Retinal pigment epithelial cell (primary cell): ENCODE data around the gene LMNB1.
"Not testable (repeated sequence)": the region's sequence is repeated elsewhere in the genome, so short reads cannot be mapped to it uniquely, and the experiment has no call there.

Experiments
- DNase-seq: peaks from one replicate; pipeline ENCODE4 v3.0.0-alpha.2; 2010; ENCODE audit warnings: low read depth
- H3K4me3 ChIP-seq: 2 replicates; pipeline ENCODE4 v1.5.1; 2011; ENCODE audit warnings: mild to moderate bottlenecking, low read length, control low read depth, moderate library complexity
- CTCF ChIP-seq: conservative IDR thresholded peaks from 2 replicates; pipeline ENCODE4 v1.5.1; 2011; ENCODE audit warnings: low read depth, low read length, control low read depth, inconsistent platforms

LMNB1 gene

DNA sequence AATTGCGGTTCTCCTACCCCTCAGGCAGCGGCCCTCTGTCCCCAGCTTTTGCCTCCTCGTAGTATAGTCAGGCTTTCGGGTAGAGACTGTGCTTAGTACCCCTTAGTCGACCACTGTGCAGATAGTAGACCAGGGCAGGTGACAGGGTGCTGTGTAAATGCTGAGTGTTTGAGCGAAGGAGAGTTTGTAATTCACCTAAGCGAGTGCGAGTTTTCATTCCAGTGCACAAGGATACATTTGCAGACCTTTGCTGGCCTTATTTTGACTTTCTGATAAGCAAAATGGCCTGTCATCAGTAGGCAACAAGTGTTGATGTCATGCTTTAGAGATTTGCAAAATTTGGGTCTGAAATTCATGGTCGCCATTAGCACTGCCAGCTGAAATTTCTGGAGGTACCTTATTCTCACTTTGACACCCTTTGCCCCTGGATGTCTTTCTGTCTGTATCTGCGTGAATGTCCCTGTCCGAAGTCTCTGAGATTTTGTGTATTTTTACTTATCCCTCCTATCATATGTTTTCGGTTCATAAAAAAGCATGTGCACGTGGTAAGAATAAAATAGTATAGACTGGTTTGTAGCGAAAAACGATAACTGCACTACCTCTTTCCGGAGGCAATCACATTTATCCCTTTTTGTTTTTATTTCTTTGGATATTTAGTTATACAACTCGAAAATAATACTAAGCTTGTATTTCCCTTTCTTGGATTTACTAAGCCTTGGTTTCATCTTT lies 1.9 kb downstream of the LMNB1 start:
- DNase-seq, result no peak
- H3K4me3 ChIP-seq, result peak overlapping the region; percentile 91

DNA sequence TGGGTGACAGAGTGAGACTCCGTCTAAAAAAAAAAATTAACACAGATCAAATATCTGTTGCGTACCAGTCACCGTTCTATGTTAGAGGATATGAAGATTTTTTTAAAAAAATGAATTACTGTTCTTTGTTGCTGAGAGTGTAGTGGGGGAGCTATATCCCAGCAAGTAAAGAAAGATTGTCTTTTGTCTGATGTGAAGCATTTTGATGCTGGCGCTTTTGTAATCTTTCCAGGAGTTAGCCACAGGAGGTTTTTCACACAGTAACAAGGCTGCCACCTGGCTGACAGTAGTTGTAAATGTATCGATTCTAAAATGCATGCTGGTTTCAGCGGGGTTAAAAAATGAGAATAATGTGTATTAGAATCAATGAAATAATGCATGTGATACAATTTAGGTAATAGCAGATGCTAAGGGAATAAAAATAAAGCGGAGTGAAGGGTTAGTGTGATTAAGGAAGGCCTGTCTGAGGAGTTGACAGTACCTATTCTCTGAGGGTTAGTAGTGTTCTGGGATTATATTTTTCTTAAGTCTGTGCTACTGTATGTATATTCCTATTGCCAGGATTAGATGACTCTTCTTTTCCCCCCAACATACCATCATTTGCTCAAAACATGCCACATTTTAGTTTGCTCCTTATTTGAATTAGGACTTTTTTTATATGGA lies 3.4 kb downstream of the LMNB1 start:
- DNase-seq, result peak; percentile 39
- no peak overlapping the region for H3K4me3 ChIP-seq
- peak; percentile 68 for TF ChIP-seq CTCF

More for the DNA sequence above, 1.9 kb downstream of the LMNB1 start:
- no peak for TF ChIP-seq CTCF

- not testable (repeated sequence) for H3K4me3 ChIP-seq, DNase-seq
Observed at GRCh38 chr5:126788409-126788808, 11.5 kb downstream of the LMNB1 start.

DNA sequence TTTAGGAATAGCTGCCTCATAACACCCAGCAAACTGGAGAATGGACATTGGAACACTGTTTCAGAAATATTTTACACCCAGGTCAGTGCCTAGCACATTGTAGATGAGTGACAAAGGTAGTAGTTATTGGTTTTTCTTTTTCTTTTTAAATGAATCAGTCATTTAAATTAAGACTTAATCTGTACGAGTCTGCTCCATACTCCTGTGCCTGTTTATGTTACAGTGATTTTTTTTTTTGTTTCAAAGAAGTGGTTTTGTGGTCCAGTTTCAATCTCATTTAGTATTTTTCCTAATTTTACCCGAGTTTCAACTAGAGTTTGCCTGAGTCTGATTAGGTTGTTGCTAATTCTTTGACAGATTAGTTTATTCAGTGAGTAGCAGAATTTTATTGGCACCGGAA lies 16.2 kb downstream of the LMNB1 start:
- H3K4me3 ChIP-seq, result no peak overlapping the region
- no peak for DNase-seq
- no peak for TF ChIP-seq CTCF

DNA sequence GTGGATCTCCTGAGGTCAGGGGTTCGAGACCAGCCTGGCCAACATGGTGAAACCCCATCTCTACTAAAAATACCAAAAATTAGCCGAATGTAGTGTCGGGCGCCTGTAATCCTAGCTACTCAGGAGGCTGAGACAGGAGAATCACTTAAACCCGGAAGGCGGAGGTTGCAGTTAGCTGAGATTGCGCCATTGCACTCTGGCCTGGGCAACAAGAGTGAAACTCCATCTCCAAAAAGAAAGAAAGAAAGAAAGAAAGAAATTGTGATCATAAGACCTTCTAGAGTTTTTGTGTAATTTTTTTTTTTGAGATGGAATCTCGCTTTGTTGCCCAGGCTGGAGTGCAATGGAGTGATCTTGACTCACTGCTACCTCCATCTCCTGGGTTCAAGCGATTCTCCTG lies 16.7 kb downstream of the LMNB1 start:
- not testable (repeated sequence) for H3K4me3 ChIP-seq, DNase-seq

DNA sequence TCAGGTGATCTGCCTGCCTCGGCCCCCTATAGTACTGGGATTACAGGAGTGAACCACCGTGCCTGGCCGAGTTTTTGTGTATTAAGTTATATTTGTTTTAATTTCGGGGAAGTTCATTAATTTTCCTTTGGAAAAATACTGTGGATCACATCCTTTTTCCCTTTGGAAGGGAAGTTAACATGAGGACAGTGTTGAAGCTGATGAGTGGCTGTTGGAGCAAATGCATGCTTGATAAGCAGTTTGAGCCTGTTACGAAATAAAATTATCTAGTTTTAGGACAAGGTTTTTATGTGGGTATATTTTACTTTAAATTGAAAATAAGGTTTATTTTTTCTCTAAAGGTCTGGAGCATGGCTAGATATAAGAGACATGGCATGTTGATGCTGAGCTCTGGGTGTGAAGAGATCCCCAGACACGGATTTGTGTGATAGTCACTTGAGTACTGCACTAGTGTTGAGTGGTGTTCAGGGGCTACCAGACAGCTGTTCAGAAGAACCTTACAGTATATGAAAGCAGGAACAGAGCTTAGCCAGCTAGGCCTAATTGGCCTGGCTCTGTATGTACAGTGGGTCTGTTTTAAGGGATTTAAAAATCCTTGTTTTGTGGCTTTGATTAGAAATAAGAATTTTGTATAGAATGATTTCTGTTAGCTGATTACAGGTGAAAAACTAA lies 17.4 kb downstream of the LMNB1 start:
- H3K4me3 ChIP-seq, result no peak overlapping the region
- no peak for DNase-seq
- no peak for TF ChIP-seq CTCF

DNA sequence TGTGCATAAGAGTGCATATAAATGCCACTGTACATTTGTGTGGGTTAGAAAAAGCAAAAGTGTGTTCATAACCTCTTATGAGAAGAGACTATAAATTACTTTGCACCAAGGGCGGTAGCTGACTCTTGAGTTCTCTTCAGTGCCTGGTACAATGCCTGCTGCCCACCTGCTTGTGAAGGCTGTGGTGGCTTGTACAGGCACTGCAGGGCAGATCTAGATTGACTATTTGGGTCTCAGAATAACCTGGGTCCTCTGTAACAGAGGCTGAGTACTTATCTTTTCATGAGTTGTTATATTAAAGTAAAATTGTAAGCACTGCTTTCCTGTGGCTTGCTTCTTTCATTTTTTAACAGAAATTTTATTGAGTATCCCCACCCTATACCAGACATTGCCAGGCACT lies 22.8 kb downstream of the LMNB1 start:
- no peak overlapping the region for H3K4me3 ChIP-seq
- no peak for TF ChIP-seq CTCF
- DNase-seq, result no peak
